Neural cell (in vitro differentiated cells): ENCODE measurements around the gene NUDT12. TPM values are rescaled to one million over a fixed set of nuclear protein-coding genes. Genes with fewer than 3 reads are reported as not detected.

Source experiments
- H2AFZ ChIP-seq: fragments of 200-600, 300-800 bp; sonication (generic), shearing (Covaris generic); 2 replicates; pipeline ENCODE4 v1.6.0; 2014; ENCODE audit warnings: low read depth, mild to moderate bottlenecking, antibody characterized with exemption, low read length, moderate library complexity
- H3F3A ChIP-seq: fragments of 200-600 bp; shearing (Covaris generic); 2 replicates; pipeline ENCODE4 v1.6.1; 2016; ENCODE audit warnings: mild to moderate bottlenecking, moderate library complexity, mixed read lengths, antibody characterized with exemption, low read length; ENCODE audit not compliant: insufficient read depth, poor library complexity, severe bottlenecking
- H3K27ac ChIP-seq: fragments of 200-600, 300-800 bp; sonication (generic), shearing (Covaris generic); 2 replicates; pipeline ENCODE4 v1.5.1; 2014; ENCODE audit warnings: mild to moderate bottlenecking, low read length, moderate library complexity
- H3K27me3 ChIP-seq: fragments of 300-800, 200-600 bp; sonication (generic), shearing (Covaris generic); 2 replicates; pipeline ENCODE4 v1.6.0; 2014; ENCODE audit warnings: mild to moderate bottlenecking, low read depth, low read length, moderate library complexity; ENCODE audit not compliant: insufficient read depth
- H3K36me3 ChIP-seq: fragments of 300-800, 200-600 bp; sonication (generic), shearing (Covaris generic); 2 replicates; pipeline ENCODE4 v1.5.1; 2014; ENCODE audit warnings: mild to moderate bottlenecking, antibody characterized with exemption, low read length, moderate library complexity; ENCODE audit not compliant: insufficient read depth
- H3K4me2 ChIP-seq: fragments of 300-800, 200-600 bp; sonication (generic), shearing (Covaris generic); 2 replicates; pipeline ENCODE4 v1.6.0; 2014; ENCODE audit warnings: mild to moderate bottlenecking, low read length
- H3K4me3 ChIP-seq: fragments of 300-800, 200-600 bp; sonication (generic), shearing (Covaris generic); 2 replicates; pipeline ENCODE4 v1.5.1; 2014; ENCODE audit warnings: mild to moderate bottlenecking, low read length, moderate library complexity
- H3K79me2 ChIP-seq: fragments of 200-600 bp; shearing (Covaris generic); replicated peaks from 2 replicates; pipeline ENCODE4 v1.6.0; 2014; ENCODE audit warnings: mild to moderate bottlenecking, low read length, moderate library complexity; ENCODE audit not compliant: insufficient read depth
- H3K9ac ChIP-seq: fragments of 300-800, 200-600 bp; sonication (generic), shearing (Covaris generic); 2 replicates; pipeline ENCODE4 v1.6.1; 2016; ENCODE audit warnings: mild to moderate bottlenecking, low read length, mixed read lengths
- H3K9me2 ChIP-seq: fragments of 200-600 bp; shearing (Covaris generic); 2 replicates; pipeline ENCODE4 v1.6.1; 2016; ENCODE audit warnings: mild to moderate bottlenecking, low read length, mixed read lengths; ENCODE audit not compliant: insufficient read depth
- H3K9me3 ChIP-seq: fragments of 200-600, 300-800 bp; sonication (generic), shearing (Covaris generic); 2 replicates; pipeline ENCODE4 v1.6.1; 2016; ENCODE audit warnings: mild to moderate bottlenecking, mixed run types, low read length, moderate library complexity, mixed read lengths
- H4K20me1 ChIP-seq: fragments of 200-600 bp; shearing (Covaris generic); 2 replicates; pipeline ENCODE4 v1.6.1; 2016; ENCODE audit warnings: mild to moderate bottlenecking, mixed run types; ENCODE audit not compliant: insufficient read depth
- EP300 ChIP-seq: fragments of 450-650 bp; conservative IDR thresholded peaks from 2 replicates; pipeline ENCODE4 v1.6.1; 2014; ENCODE audit warnings: antibody characterized with exemption, mild to moderate bottlenecking, moderate library complexity; ENCODE audit not compliant: poor library complexity, severe bottlenecking
- EZH2 ChIP-seq: fragments of 200-600, 300-800 bp; shearing (Covaris generic), sonication (generic); IDR thresholded peaks from 2 replicates; pipeline ENCODE4 v1.6.1; 2014; ENCODE audit warnings: antibody characterized with exemption, low read length, borderline replicate concordance, mild to moderate bottlenecking; ENCODE audit not compliant: insufficient read depth, poor library complexity, severe bottlenecking
- MXI1 ChIP-seq: fragments of 450-650 bp; conservative IDR thresholded peaks from 2 replicates; pipeline ENCODE4 v1.6.1; 2014; ENCODE audit warnings: antibody characterized with exemption, mild to moderate bottlenecking; ENCODE audit not compliant: poor library complexity, severe bottlenecking
- POLR2AphosphoS5 ChIP-seq: IDR thresholded peaks from 2 replicates; pipeline ENCODE4 v1.6.1; 2012
- RAD21 ChIP-seq: fragments of 450-650 bp; conservative IDR thresholded peaks from 2 replicates; pipeline ENCODE4 v1.6.1; 2014; ENCODE audit warnings: antibody characterized with exemption, mild to moderate bottlenecking, moderate library complexity
- REST ChIP-seq: IDR thresholded peaks from 2 replicates; pipeline ENCODE4 v1.6.1; 2012; ENCODE audit warnings: borderline replicate concordance
- SMC3 ChIP-seq: fragments of 450-650 bp; conservative IDR thresholded peaks from 2 replicates; pipeline ENCODE4 v1.6.1; 2014; ENCODE audit warnings: antibody characterized with exemption, mild to moderate bottlenecking, moderate library complexity; ENCODE audit not compliant: poor library complexity
- TAF1 ChIP-seq: IDR thresholded peaks from 2 replicates; pipeline ENCODE4 v1.6.1; 2012; ENCODE audit warnings: low read depth
- polyA plus RNA-seq: library from polyadenylated mRNA; depleted of rRNA; stranded (reverse); fragments of >200 nt; gene quantifications from 2 replicates; pipeline ENCODE4 v1.2.3, GENCODE V29; 2014
- TF ChIP-seq, protein P1 (sequence below): fragments of 450-650 bp; IDR thresholded peaks from 2 replicates; pipeline ENCODE4 v1.5.1; 2014; ENCODE audit warnings: antibody characterized with exemption, mild to moderate bottlenecking, moderate library complexity; ENCODE audit not compliant: poor library complexity, severe bottlenecking

The NUDT12 gene
- polyA plus RNA-seq, 1 donor from 2014 or later = 22.8 TPM

GRCh38 chr5:103601314-103601713 is 38.7 kb upstream of the NUDT12 start:
- Histone ChIP-seq H3K36me3 (no peaks in the 10 kb centered on the region), H4K20me1 (no peaks in the 10 kb centered on the region), H3K9me3 (no peaks in the 10 kb centered on the region), H3K4me3 (no peak overlapping the region), H3F3A (no peaks in the 10 kb centered on the region), H3K27me3 (no peaks in the 10 kb centered on the region), H3K9ac (no peak overlapping the region), H3K9me2 (no peaks in the 10 kb centered on the region), H3K27ac (no peak overlapping the region), H2AFZ (no peak overlapping the region), H3K79me2 (no peaks in the 10 kb centered on the region), H3K4me2 (no peak overlapping the region)
- no peak for TF ChIP-seq SMC3
- TF ChIP-seq REST = no peak
- no peak for TF ChIP-seq EZH2
- no peak for TF ChIP-seq EP300
- TF ChIP-seq POLR2AphosphoS5 = no peak
- TF ChIP-seq MXI1 = no peak
- TF ChIP-seq, protein P1, sequence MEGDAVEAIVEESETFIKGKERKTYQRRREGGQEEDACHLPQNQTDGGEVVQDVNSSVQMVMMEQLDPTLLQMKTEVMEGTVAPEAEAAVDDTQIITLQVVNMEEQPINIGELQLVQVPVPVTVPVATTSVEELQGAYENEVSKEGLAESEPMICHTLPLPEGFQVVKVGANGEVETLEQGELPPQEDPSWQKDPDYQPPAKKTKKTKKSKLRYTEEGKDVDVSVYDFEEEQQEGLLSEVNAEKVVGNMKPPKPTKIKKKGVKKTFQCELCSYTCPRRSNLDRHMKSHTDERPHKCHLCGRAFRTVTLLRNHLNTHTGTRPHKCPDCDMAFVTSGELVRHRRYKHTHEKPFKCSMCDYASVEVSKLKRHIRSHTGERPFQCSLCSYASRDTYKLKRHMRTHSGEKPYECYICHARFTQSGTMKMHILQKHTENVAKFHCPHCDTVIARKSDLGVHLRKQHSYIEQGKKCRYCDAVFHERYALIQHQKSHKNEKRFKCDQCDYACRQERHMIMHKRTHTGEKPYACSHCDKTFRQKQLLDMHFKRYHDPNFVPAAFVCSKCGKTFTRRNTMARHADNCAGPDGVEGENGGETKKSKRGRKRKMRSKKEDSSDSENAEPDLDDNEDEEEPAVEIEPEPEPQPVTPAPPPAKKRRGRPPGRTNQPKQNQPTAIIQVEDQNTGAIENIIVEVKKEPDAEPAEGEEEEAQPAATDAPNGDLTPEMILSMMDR = no peak
- no peak for TF ChIP-seq TAF1
- no peak for TF ChIP-seq RAD21

- H3K4me2 ChIP-seq = no peak overlapping the region
- no peak overlapping the region for H2AFZ ChIP-seq
- H3K9me2 ChIP-seq = no peaks in the 10 kb centered on the region
- H3K27me3 ChIP-seq = no peaks in the 10 kb centered on the region
- no peak overlapping the region for H3K4me3 ChIP-seq
- H3K9me3 ChIP-seq = no peaks in the 10 kb centered on the region
- H3F3A ChIP-seq = no peaks in the 10 kb centered on the region
- no peaks in the 10 kb centered on the region for H3K79me2 ChIP-seq
- no peaks in the 10 kb centered on the region for H3K36me3 ChIP-seq
- no peaks in the 10 kb centered on the region for H4K20me1 ChIP-seq
- H3K27ac ChIP-seq = no peak overlapping the region
- no peak overlapping the region for H3K9ac ChIP-seq
- TF ChIP-seq SMC3 (no peak), RAD21 (no peak), EP300 (no peak), REST (no peak), TAF1 (no peak), EZH2 (no peak), POLR2AphosphoS5 (no peak), MXI1 (no peak)
- TF ChIP-seq, protein P1 = no peak
Observed at GRCh38 chr5:103600086-103600485, 37.5 kb upstream of the NUDT12 start.
